ENCODE measurements around the gene CTDSPL2.

The CTDSPL2 gene

GRCh38 chr15:44569316-44569715 lies 141.9 kb downstream of the CTDSPL2 start:
- TF ChIP-seq POLR2AphosphoS5 (IDR thresholded peaks at IDR 0.05; ENCODE audit: low read depth, low read length) = no peak
- no peak for TF ChIP-seq PAX5 (IDR thresholded peaks at IDR 0.05; ENCODE audit: insufficient read depth, low read length, severe bottlenecking)
- TF ChIP-seq POLR2A (IDR thresholded peaks at IDR 0.05; ENCODE audit: low read depth, low read length) = no peak
- no peak for TF ChIP-seq POU2F2 (IDR thresholded peaks at IDR 0.05; ENCODE audit: low read depth, low read length)
- no peak for TF ChIP-seq TAF1 (IDR thresholded peaks at IDR 0.05; ENCODE audit: low read depth, low read length)
- DNase-seq (ENCODE audit: insufficient read length, low spot score) (no peak), FAIRE-seq (no peak)

DNA sequence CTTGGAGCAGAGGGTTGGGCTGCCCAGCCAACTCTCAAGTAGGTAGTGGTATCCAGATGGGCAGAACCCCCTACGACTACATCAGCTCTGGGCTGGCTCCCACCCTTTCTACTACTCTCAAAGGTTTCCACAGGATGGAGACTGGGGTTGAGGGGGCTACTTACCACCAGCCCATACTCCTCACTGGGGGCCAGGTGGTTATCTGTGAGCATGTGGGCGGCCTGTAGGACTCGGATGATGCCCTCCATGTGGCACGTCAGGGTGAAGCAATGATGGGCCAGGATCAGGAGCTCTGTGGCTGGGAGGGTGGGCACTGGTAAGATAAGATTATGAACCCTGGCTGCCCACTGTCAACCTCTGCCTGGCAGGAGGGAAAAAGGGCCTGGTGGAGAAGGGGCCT lies 142.9 kb downstream of the CTDSPL2 start:
- TF ChIP-seq TAF1 (IDR thresholded peaks at IDR 0.05; ENCODE audit: low read depth, low read length) (no peak), POLR2A (IDR thresholded peaks at IDR 0.05; ENCODE audit: low read depth, low read length) (no peak), POU2F2 (IDR thresholded peaks at IDR 0.05; ENCODE audit: low read depth, low read length) (no peak)
- FAIRE-seq = no peak

DNA sequence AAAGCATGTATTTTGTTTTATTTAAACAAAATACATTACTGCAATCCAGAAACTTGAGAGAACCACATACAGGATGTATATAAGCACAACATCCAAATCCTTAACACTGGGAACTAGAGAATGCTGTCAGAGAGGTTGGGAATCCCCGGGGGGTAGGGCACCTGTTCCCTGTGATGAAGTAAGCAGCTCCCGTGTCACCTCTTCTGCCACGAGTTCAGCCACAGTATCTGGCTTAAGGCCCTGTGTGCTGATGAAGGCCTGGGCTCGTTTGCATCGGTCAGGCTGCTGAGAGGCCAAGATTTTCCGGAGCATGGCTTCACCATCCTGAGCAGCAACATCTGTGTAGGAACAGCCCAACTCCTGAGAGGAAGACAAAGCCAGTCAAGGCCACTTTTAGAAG lies 146.0 kb downstream of the CTDSPL2 start:
- DNase-seq (ENCODE audit: insufficient read length, low spot score) (no peak), FAIRE-seq (no peak)
- TF ChIP-seq SPI1 (IDR thresholded peaks at IDR 0.05; ENCODE audit: low read depth, low read length) (no peak), PAX5 (IDR thresholded peaks at IDR 0.05; ENCODE audit: insufficient read depth, low read length, severe bottlenecking) (no peak), POLR2AphosphoS5 (IDR thresholded peaks at IDR 0.05; ENCODE audit: low read depth, low read length) (no peak), POLR2A (IDR thresholded peaks at IDR 0.05; ENCODE audit: low read depth, low read length) (no peak), TAF1 (IDR thresholded peaks at IDR 0.05; ENCODE audit: low read depth, low read length) (no peak)

More for the DNA sequence above, 142.9 kb downstream of the CTDSPL2 start:
- no peak for DNase-seq (ENCODE audit: insufficient read length, low spot score)

GRCh38 chr15:44574734-44575133 lies 147.3 kb downstream of the CTDSPL2 start:
- DNase-seq (ENCODE audit: insufficient read length, low spot score) (no peak), FAIRE-seq (no peak)
- TF ChIP-seq POLR2AphosphoS5 (IDR thresholded peaks at IDR 0.05; ENCODE audit: low read depth, low read length) (no peak), POU2F2 (IDR thresholded peaks at IDR 0.05; ENCODE audit: low read depth, low read length) (no peak), PAX5 (IDR thresholded peaks at IDR 0.05; ENCODE audit: insufficient read depth, low read length, severe bottlenecking) (no peak), POLR2A (IDR thresholded peaks at IDR 0.05; ENCODE audit: low read depth, low read length) (no peak), SPI1 (IDR thresholded peaks at IDR 0.05; ENCODE audit: low read depth, low read length) (no peak), TAF1 (IDR thresholded peaks at IDR 0.05; ENCODE audit: low read depth, low read length) (no peak)

Measured in GM12891 (cell line).